NCI-H2196 (cell line): ENCODE data around the gene IQSEC1.

Experiments
- DNase-seq: peaks from one replicate; lab custom pipeline; 2025; ENCODE audit not compliant: unreplicated experiment; lab: John Stamatoyannopoulos, UW

The IQSEC1 gene

DNA sequence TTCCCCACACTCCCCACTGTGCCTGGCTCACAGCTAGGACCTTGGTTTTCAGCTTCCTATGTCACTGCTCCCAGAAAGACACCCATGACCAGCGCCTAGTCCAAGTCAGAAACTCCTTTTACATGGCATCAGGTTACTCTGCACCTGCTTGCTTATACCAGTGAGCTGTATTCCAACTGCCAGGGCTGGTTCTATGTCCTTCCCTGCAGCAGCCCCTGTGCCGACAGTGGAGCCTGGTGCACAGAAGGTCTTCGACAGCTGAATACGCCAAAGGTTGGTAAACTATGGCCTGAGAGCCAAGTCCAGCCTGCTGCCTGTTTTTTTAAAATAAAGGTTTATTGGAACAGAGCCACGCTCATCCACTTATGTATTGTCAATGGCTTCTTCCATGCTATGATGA lies 102.5 kb downstream of the IQSEC1 start:
- DNase-seq: peak; percentile 43

DNA sequence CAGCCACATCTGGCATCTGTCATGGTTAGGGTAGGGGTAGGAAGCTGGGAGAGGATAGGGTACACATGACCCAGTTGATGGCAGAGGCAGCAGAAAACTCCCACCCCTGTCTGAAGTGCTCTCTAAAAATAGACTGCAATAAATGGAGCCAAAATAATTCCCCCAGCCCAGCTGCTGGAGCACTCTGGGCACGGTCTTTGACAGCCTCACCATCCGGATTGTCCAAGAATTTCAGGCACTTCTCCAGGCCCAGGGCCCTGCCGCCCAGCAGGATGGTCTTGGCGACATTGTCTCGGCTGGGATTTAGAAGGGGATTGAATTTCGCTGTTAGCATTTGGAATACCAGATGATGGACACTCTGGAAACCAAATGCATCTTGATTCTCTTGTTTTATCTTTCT lies 103.7 kb downstream of the IQSEC1 start:
- DNase-seq: no peak

GRCh38 chr3:12968541-12968940 lies 104.7 kb downstream of the IQSEC1 start:
- no peak for DNase-seq

DNA sequence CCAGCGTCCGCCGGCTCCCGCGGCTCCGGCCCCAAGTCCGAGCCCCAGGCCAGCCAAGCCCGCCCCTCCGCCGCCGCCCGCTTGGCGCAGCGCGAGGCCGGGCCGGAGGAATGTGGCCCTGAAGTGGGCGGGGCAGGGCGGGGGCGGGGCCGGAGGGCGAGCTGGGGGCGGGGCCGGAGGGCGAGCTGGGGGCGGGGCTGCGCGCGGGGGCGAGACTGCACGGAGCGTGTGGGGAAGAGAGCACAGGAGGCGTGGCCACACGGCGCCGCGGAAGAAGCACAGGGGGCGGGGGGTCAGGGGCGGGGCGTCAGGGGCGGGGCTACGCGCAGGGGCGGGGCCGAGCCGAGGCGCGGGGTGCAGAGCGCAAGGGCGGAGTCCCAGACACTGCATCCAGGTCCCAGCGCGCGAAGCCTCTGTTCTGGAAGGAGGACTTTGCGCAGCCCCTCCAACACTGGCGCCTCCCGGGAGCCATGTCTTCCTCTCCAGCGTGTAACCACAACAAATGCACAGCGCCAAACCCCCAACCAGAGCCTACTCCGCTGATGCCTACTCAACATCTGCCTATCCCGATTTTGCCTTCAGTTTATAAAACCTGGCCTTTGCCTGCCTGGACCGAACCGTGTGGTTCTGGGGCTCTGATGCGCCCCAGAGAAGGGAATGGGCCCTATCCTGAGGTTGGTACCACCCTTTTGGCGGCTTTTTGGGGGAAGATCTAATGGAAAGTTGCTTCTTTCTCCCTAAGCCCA lies 105.5 kb downstream of the IQSEC1 start:
- DNase-seq: peak; percentile 56

DNA sequence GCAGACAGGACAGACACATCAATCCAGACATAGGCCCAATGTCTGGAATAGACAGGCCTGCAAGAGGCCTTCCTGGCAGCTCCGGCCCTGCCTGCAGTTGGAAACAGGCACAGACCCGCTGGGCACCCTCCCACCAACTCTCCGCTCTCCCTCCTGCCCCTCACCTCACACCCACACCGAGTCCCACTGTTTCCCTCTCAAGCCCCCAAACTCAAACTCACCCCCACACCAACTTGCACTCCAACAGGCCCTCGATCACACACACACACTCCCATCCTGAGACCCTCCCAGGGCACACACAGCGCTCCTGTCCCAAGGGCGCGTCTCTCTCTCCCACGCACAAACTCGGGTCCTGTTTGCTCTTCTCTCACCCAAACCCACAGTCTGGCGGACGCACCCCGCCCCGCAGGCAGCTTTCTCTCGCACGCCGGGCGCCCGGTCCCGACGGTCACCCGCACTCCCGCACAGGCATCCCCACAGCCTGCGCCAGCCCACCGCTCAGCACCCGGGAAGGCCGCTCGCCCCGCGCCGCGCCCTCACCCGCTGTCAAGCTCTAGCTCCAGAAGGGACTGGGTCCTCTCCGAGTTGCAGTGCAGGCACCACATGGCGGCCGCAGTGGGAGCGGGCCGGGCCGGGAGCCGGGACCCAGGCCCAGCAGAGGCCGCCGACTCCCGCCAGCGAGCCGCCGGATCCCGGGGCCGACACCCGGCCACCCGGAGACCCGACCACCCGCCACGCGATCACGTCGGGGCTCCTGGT lies 106.2 kb downstream of the IQSEC1 start:
- no peak for DNase-seq

- no peak for DNase-seq
Measured at GRCh38 chr3:12965999-12966846, 107.0 kb downstream of the IQSEC1 start.

DNA sequence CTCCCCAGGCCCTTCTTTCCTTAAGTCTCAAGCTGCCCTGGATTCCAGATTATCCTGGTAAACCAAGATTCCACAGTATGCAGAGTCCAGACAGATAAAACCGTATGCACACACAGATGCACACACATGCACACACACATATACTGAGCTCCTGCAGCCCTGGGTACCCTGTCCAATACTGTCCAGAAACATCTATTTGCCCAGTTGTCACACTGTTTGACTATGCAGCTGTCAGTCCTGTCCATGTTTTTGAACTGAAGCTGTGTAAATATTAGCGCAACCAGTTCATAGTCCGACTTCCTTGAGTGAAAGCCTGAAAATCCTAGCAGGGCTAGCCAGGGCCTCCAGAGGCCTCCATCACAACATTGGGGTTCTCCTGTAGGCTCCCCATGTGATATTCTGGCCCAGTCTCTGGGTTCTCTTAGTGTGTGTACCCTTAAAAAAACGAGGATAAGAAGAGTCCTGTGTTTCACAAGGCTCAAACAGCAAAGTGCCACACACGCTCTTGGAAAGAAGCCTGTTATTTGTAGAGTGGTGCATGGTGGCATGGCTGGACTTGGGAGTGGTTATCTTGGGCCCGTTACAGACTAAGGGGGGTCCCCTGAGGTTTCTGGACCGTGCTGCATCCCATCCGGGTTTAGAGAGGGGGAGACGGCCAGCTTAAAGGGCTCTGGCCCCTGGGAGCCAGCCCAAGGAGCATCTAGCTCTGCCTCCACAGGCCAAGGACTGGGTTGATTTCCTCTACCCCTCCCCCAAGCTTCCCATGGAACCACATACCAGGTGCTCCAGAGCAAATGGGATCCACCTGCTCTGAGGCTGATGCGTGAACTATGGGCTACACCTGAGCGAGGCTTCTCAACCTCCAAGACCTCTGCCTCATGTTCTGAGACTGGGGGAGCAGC lies 108.3 kb downstream of the IQSEC1 start:
- DNase-seq: peak; percentile 3

DNA sequence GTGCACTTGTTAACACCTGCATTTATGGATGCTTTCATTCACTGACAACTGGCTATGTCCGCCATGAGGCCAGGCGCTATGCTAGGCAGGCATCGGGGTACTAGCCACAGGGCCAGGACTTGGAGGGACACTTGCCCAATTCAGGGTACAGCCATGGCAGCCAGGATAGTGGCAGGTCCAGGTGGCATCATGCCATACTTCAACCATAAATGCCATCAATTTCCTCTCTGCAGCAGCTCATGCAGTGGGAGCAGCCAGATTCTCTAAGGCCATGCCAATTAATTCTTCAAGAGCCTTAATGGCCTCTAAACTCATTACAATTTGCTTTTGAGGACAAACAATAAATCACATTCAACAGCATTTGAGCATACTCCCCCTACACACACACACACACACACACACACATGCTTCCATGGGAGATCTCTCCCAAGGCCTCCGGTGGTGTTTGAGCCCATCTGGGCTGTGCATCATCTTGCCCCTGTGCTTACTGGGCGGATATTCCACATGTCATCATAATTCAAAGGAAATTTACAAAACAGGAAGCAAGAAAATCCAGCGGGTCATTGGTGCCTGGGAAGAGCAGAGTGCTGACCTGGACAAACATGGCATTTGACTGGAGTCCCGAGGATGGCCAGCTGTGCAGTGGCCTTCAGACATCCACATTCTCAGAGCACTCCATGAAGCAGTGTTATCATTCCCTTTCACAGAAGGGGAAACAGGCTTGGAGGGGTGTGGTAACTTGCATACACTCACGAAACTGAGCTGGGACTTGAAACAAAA lies 109.1 kb downstream of the IQSEC1 start:
- DNase-seq: no peak

DNA sequence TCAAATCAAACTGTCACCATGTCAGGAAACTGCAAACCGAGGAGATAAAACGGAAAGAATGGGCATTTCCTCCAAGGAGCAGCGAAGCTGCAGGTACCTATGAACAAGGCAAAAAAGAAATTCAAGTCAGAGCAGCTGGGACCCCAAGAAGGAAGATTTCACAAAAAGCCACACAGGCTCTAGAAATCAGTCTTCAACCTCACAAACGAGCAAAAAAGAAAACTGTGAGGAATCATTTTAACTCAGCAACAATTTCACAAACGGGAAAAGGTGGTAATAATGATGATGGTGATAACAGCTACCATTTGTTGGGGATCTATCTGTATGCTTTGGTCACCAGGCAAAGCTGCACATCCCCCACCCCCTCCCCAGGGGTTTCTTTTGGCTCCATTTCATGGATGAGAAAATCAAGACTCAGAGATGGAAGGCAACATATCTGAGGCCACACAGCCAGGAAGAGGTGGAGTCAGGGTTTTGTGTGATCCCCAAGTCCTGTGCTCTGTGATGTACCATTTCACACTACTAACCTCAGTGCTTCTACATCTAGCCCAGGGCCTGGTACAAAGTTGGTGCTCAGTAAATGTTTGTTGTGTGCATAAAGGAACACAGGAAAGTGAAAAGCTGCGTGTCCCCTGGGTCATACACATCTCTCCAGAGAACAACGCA lies 109.9 kb downstream of the IQSEC1 start:
- no peak for DNase-seq

GRCh38 chr3:12962292-12962691 lies 110.9 kb downstream of the IQSEC1 start:
- no peak for DNase-seq

DNA sequence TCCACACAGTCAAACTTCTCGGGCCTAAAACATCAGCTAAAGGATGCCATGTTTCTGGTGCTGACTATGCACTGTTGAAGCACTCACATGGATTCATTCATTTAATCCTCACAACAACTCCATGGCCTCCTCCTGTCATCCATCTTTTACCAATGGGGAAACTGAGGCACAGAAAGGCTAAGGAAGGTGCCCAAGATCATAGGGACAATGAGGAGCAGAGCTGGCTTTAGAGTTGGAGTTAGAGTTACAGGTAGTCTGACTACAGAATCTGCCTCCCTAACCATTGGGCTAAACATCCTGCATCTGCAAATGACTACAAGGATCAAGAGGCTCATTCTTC lies 111.6 kb downstream of the IQSEC1 start:
- DNase-seq: no peak

- no peak for DNase-seq
Measured at GRCh38 chr3:12961007-12961696, 112.1 kb downstream of the IQSEC1 start.

DNA sequence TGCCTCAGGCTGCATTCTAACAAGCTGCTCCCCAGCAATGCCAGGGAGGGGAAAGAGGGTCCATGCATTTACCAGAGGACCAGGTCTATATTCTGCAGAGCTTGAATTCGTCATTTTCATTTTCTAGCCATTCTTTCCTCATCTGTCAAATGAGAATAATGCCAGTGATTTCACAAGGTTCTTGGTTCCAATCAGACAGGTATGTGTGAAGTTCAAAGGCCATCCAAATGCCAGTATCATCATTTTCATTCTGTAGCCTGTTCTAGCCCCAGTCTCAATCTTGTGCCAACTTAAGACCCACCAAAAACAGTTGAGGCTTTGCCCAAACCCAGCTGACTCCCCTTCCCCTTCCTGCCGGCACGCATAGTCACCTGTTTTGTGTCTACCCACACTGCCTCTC lies 112.7 kb downstream of the IQSEC1 start:
- DNase-seq: no peak

DNA sequence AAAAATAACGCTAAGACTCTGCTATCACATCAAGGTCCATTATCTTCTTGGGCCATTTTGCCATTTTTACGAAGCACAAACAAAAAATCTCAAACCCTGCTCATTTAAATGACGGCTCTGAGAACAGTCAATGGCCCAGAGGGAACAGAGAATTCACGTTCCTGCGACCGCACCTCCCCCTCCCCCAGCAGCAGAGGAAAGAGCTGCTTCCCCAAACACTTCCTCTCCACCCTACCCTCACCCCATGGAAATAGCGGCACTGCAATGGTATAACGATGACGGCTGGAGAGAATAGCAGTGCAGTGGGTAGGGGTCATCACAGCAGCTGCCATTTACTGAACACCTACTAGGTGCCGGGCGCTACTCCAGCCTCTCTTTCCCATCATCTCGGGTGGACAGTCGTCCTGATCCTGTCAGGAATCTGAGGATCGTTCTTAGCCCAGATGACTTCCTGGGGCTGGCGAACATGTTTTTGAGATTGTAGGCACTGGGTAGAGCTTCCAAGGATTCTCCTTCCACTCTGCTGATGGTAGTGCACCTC lies 113.3 kb downstream of the IQSEC1 start:
- no peak for DNase-seq

DNA sequence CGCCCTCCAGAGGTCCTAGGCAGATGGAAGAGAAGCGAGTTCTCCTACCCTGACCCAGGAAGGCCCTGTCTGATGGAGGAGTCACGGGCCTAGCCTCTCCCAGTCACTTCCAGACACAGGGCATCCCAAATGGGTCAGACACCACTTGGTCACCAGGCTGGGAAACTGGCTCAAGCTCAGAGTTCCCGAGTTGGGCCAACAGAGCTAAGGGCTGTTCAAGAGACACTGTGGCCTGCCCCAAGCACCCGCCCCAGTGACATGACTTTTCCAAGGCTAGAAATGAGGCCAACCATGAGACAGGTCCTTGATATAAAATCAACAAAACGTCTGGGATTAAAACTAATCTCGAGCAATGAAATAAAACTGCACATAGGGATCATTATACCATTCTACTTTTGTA lies 113.8 kb downstream of the IQSEC1 start:
- no peak for DNase-seq

DNA sequence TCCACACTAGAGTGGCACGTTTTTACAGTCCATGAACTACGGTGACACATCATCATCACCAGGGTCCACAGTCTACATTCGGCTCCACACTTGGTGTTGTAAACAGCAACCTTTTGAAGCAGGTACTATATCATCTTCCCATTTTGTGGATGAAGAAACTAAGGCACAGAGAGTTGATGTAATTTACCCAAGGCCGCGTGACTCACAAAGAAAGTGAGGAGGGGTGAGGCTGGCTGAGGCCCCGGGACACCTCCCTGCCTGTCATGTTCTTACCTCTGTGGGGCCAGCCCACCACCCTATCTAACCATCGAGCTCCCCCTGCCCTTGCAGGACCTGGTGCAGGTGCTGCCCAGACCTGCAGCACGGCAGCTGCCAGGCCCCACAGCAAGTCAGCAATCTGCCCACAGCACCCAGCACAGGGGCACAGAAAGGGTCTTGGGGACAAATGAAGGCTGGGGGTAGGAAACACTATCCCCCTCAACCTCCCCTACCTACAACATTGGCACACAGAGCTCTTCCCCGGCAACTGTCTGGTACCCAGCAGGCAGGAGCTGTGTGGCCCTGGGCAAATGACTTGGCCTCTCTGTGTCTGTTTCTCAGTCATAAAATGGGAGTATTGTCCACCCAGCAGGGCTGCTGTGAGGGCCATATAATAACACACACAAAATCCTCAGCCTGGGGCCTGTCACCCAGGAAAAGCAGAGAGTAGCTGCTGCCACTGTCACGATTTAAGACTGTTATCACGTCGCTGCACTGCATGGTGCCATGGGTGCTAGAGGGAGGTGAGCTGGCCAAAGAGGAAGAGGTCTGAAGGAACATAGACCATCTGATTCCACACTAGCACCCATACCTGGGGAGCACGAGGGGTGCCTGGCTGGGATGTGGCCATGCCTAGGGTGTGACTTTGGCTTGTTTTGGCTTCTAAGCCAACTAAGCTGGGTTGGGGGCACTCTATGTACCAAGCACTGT lies 115.1 kb downstream of the IQSEC1 start:
- DNase-seq: no peak

- DNase-seq: no peak
Measured at GRCh38 chr3:12957339-12957738, 115.9 kb downstream of the IQSEC1 start.

GRCh38 chr3:12956316-12956660 lies 116.9 kb downstream of the IQSEC1 start:
- DNase-seq: no peak
